Heart left ventricle (tissue), 13 donors: ENCODE measurements around the gene TFEB.

Experiments
- CTCF ChIP-seq, 12 donors: fragments of 200-600 bp; sonication (generic) in 4 of 12; IDR thresholded peaks; one replicate each; pipeline versions ENCODE4 v1.5.0 to v1.8.0; 2018 to 2022; ENCODE audit warnings: antibody characterized with exemption in 12 of 12, mild to moderate bottlenecking in 5 of 12
- POLR2A ChIP-seq, 2 donors: fragments of 450-650 bp; IDR thresholded peaks; one replicate each; pipeline ENCODE4 v1.6.1; 2017; ENCODE audit warnings: antibody characterized with exemption in 2 of 2, mild to moderate bottlenecking in 2 of 2, moderate library complexity in 2 of 2
- donor health status: ischemic (EF 13 %, LVEDD 7.1; RV severe dilation, severe dysfunction).
- donor health status: DM: no; HTN: yes; CAD: no.
- donor health status: DM: no; HTN: no; CAD: no.
- donor health status: ischemic (EF 25% LVEDD 6.9; RV normal size, moderate dysfunction).
- donor health status: ischemic (EF 25% LVEDD 5.7; RV mildly dilated, moderate dysfunction).
- donor health status: ischemic (EF 35%, LVEDD 5.7; RV mildly dilated, moderate dysfunction).
- donor health status: nonischemic (EF 11% LVEDD 7.7; RV severe dilation, severe dysfunction).
- donor health status: DM: yes; HTN: yes; CAD: no.
- donor health status: PGD.
- donor health status: ischemic (EF 29% LVEDD 5.4; RV normal size, mild dysfunction).
- donor health status: nonischemic (EF 23%, LVEDD 6.1; RV moderate dilation, normal function).

- TF ChIP-seq CTCF (IDR thresholded peaks at IDR 0.05) (no peak), POLR2A (IDR thresholded peaks at IDR 0.05) (no peak)
Measured at GRCh38 chr6:41680182-41680965, 55.0 kb downstream of the TFEB start.
